HG03571 (cell line): ENCODE data around the gene DBP.

Experiments used
- ATAC-seq: cut with Tn5 transposase; IDR thresholded peaks from one replicate; pipeline ENCODE4 v1.9.1; 2021; ENCODE audit not compliant: unreplicated experiment

The DBP gene

DNA sequence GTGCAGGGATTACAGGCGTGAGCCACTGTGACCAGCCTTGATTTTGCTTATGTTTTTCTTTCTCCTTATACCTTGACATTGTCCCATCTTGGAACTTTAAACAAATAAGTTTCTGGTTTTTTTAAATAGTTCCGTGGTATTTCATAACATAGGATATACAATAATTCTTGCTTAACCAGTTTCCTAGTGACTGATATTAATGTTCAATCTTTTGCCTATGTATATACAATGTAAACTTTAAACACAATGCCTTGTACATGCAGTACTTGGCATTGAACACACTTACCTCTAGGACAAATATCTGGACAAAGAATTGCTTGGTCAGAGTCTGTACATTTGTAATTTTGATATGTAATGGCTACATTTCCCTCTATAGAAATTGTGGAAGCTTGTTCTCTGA, 55.0 kb downstream of the DBP start:
- no peak for ATAC-seq
